ENCODE results near the gene POLN.

DNA sequence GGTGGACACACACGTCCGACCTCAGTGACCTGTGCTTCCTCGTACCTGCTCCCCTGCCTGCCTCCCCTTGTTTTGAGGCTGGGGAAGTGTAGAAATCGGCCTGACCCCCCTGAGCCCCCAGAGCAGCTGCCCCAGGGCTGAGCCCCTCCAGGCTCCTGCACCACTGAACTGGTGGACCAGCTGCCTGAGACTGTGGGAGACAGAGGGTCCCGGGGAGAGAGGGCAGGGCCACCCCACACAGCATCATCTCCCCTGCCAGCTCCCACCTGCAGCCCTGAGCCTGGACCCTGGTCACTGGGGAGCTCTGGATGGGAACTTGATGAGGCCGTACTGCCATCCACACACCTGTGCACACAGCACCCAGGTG, 197.8 kb downstream of the POLN start:
- TF ChIP-seq CTCF (optimal IDR thresholded peaks at IDR 0.05 in 1 of 3, IDR thresholded peaks at IDR 0.05 in 1 of 3, conservative IDR thresholded peaks at IDR 0.05 in 1 of 3; ENCODE audit: extremely low read depth in 1 of 3, insufficient read depth in 2 of 3, low read length in 3 of 3), result no peak
- TF ChIP-seq EZH2 (IDR thresholded peaks at IDR 0.05; ENCODE audit: low read length), result no peak

Data from keratinocyte (primary cell).